AG20443 (cell line): ENCODE data around the gene MRGPRF.
A peak's percentile ranks its signal among the peaks of the same experiment; 100 is the strongest.

Source experiments
- DNase-seq: peaks from one replicate; pipeline ENCODE4 v3.0.0; 2012; ENCODE audit warnings: low spot score, mixed read lengths

The MRGPRF gene

DNA sequence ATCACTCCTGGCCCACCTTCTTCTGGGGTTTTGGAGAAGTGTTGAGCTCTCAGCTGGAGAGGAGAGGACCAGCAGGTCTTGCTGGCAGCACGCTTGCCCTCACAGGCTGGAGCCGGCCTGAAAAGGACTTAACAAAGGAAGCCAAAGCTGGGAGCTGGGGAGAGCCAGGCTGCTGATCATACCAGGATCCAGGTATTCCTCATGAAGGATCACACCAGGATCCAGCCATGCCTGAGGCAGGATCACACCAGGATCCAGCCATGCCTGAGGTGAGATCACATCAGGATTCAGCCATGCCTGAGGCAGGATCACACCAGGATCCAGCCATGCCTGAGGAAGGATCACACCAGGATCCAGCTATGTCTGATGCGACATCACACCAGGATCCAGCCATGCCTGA is 49.3 kb downstream of the MRGPRF start:
- DNase-seq: peak; percentile 21

DNA sequence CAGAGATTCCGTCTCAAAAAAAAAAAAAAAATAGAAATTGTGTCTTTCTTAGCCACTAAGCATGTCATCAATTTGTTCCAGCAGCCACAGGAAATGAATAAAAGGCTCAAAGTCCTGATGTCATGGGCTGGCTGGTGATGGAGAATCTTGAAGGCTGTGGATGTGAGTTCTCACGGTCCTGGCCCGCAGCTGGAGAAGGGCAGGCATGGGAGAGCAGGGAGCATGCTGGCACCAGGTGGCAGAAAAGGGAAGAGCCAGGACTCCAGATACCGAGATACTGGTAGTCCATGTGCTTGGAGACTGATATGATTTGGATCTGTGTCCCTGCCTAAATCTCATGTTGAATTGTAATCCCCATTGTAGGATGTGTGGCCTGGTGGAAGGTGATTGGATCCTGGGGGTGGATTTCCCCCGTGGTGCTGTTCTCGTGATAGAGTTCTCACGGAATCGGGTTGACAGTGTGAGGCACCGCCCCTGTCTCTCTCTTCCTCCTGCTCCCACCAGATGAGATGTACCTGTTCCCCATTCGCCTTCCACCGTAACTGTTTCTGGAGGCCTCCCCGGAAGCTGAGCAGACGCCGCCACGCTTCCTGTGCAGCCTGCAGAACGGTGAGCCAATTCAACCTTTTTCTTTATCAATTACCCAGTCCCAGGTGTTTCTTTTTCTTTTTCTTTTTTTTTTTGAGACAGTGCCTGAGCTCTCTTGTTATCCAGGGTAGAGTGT is 50.4 kb downstream of the MRGPRF start:
- peak; percentile 51 for DNase-seq

DNA sequence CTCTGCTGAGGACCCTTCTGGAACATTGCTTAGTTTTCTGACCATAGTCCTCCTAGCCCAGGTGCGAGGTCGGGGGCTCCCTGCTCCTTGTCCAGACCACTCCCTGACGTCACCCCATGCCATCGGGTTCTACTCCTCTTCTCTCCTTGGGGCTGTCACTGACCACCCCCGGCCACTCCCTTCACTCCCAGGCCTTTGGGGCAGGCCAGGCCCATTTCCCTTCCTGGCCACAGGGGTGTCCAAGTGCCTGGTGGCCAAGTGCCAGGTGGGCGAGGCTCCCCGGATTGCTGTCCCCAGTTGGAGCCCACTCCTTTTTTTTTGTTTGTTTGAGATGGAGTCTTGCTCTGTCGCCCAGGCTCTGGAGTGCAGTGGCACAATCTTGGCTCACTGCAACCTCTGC is 51.8 kb downstream of the MRGPRF start:
- peak; percentile 25 for DNase-seq

DNA sequence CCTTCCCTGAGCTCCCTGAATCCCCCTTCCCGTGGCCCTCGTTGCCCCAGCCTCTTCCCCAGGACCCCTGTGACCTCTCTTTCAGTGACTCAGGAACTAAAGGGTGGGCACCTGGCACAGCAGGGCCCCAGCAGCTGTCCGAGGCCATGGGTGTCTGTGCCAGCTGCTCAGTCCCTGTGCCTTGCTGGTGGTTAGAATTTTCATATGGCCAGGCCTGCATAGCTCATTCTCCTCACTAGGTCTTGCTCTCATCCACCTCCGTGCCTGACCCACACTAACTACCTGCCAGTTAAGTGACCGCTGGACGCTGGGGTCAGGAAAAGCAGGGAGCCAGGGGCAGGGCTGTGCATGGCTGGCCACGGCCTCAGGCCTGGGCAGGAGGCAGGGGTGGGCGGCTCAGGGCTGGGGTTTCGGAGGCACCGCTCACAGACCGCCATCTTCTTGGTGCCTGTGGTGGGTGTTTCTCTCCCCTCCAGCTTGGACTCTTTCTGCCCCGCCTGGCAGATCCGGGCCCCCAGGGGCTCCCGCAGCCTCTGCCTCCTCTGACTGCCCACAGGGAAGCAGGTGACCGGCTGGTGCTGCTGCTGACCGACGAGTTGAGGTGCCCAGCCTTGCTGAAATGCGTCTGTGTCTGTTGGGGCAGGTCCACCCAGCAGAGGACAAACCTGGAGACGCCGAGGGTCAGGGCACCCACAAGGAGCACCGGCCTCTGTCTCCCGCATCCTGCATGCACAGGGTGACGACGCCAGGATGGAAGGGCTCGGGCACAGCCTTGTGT is 52.6 kb downstream of the MRGPRF start:
- no peak for DNase-seq

DNA sequence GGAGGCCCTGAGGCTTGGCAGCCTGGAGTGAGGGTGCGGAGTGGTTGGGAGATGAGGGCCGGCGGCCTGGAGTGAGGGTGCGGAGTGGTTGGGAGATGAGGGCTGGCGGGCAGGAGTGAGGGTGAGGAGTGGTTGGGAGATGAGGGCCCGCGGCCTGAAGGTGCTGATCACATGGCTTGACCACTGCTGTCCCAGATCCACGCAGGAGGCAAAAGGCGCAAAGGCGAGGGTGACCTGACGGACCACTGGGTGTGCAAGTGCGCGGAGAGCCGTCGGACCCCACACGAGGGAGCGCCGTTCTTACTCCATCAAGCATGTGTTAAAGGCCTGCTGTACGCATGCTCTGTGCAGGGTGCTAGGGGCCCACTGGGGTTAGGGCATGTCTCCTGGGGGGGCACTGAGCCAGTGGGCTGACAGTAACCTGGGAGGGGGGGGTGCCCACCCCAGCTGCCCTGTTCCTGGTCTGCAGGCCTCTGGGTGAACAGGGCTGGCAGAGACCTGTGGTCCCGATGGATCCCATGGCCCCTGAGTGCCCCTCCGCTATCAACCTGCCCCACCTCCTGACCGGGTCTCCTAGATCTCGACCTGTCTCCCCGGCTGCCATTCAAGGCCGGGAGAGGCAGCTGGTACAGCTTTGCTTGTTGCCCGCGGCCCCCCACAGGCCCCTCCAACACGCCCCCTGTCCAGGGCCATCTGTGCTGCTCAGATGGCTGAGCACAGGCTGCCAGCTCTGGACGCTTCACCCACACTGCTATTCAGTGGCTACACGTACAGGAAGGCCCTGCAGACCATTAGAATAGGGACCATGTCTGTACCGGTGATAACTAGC is 53.4 kb downstream of the MRGPRF start:
- no peak for DNase-seq

DNA sequence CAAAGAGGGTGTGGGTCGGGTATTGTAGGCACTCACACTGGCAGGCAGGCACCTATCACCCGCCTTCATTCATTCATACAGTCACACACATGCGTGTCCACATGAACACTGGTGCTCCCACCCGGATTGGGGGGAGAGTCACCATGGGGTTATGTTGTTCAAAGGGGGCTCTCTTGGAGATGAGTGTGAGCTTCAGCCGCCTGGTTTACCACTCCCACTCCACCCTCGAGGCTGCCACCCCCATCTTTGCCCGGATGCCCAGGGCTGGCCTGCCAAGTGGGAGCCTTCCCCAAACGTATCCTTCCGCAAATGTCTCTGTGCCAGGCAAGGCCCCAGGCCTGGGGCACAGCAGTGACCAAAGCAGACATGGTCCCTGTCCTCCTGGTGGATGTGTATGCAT is 54.8 kb downstream of the MRGPRF start:
- DNase-seq: no peak

DNA sequence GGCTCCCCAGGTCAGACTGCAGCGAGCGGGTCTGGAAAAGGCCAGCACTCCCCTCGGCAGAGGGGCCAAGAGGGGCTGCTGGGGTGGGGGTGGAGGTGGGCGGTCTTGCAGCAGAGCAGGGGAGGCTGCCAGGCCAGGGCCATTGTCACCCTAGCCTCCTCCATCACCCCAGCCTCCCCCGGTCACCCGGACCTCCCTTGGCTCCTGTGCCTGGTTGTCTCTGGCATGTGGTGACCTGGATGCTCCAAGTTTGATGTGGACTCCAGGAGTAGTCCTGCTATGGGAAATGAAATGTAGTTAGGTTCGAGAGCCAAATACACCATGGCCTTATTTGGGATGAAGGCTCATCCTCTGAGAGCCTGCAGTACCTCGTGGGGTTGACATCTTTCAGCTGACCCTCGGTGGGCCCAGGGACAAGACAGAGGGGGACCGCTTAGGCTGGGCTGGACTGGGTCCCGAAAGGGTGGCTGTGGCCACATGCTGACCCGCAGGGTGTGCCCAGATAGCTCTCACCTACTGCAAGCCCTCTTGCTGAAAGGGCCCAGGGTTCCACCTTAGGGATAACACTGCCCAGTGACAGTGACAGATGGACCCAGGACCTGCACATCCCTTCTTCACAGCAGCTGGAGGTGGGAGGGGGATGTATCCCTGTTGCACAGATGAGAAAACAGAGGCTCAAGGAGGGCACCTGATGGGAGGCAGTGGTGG is 56.3 kb downstream of the MRGPRF start:
- no peak for DNase-seq

DNA sequence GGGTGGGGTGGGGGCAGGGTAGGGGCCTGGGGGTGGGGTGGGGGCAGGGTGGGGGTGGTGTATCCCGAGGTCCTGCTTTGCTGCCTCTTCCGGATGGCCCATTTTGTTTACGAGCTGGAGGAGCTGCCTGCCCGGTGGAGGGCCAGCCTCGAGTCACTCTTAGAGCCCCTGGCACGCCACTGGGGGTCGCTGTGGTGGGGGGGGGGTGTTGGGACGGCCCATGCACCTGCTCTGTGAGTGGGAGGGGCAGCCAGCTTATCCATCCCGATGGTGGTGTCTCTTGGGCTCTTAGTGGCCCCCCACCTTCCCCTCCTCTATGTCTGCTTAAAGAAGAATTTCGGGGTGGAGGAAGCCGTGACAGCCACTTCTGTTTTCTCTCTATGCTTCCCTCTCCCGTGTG is 56.9 kb downstream of the MRGPRF start:
- DNase-seq: no peak

DNA sequence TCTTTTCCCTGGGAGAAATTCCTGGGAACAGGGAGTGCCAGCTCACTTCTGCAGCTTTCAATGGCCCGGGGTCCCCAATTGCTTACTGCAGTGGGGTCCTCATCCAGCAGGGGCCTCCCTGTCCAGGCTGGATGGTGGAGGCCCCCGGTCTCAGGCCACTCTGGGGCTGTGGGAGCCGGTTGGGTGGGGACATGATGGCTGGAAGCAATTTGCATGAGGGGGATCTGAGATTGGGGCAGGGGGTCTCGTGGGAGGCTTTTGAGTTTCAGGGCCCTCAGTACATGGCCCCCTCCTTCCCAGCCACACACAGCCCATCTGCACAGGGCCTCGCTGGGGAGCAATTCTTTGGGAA is 57.5 kb downstream of the MRGPRF start:
- no peak for DNase-seq

DNA sequence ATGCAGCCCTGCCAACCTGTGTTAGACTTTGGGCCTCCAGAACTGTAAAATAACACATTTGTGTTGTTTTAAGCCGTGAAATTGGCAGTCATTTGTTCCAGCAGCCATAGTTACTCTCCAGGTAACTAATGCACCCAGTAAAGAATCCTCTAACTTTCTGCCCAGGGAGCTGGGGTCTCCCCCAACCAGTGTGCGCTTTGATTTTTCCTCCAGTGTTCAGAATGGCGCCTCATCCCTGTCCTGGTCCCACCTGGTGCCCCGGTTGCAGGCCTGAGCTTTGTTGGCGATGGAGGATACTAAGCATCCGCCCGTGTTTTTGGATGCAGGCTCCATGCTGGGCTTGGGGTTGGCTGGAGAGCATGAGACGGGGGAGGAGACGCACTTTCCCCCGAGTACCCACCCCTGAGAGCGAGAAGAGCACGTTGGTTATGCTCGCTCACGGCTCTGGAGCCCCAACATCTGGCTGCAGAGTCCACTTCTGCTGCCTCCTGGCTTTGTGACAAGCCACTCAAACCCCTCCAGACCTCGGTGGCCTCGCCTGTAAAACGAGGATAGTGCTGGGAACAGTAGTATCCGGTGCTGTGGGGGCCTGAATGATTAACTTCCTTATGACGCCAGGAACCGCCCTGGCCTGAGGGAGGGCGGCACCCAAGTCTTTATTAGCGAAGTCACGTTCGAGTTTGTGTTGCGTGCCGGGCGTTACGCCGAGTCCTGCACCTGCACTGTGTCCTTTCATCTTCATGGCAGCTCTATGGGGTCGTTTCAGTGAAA is 58.0 kb downstream of the MRGPRF start:
- DNase-seq: peak; percentile 58
